T-helper 1 cell treated with Interleukin-12 subunit alpha and Interleukin-12 subunit beta and Interleukin-4 antibody, amounts not matched to agents 30 μg/mL and 1 μg/mL, for 36 hours (primary cell): Measurements from ENCODE around the gene UTS2R.

ENCODE experiments used
- H3K27ac Mint-ChIP-seq: one replicate; pipeline ENCODE4 v1.8.0; 2021; ENCODE audit warnings: mild to moderate bottlenecking, mixed read lengths
- H3K27me3 Mint-ChIP-seq: one replicate; pipeline ENCODE4 v1.8.0; 2021; ENCODE audit warnings: low read depth, mixed read lengths
- H3K36me3 Mint-ChIP-seq: one replicate; pipeline ENCODE4 v1.8.0; 2021; ENCODE audit warnings: low read depth, mixed read lengths
- H3K4me1 Mint-ChIP-seq: one replicate; pipeline ENCODE4 v1.8.0; 2021; ENCODE audit warnings: low read depth, mixed read lengths
- H3K4me3 Mint-ChIP-seq: one replicate; pipeline ENCODE4 v1.8.0; 2021; ENCODE audit warnings: mild to moderate bottlenecking, moderate library complexity, mixed read lengths
- H3K9me3 Mint-ChIP-seq: one replicate; pipeline ENCODE4 v1.8.0; 2021; ENCODE audit warnings: mixed read lengths

Gene UTS2R

DNA sequence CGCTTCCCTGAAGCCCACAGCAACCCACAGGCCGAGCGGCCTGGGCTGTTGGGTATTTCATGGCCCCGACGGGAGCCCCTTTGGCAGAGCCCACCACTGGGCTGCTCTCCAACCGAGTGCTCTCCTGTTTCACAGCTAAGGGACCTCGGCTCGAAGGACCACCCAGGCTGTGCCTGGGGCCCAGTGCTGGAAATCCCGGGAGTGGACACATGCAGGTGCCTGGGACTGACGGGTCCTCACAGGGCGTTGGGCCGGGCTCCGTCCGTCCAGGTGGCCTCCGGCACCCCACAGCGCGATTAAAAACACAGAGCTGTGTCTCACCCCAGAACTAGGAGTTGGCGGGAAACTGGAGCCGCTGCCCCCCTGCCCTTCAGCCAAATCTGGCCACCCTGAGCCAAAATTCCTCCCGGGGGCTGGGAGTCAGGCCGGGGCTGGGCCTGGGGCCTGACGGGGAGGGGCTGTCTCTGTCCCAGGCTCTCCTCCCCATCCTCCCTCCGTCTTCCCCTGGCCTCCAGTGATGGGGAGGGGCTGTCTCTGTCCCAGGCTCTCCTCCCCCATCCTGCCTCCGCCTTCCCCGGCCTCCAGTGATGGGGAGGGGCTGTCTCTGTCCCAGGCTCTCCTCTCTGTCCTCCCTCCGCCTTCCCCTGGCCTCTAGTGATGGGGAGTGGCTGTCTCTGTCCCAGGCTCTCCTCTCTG lies 14.1 kb downstream of the UTS2R start:
- no peak overlapping the region for H3K4me3 Mint-ChIP-seq
- no peaks in the 10 kb centered on the region for H3K9me3 Mint-ChIP-seq
- H3K27ac Mint-ChIP-seq: no peak overlapping the region
- peaks cover 18% of the 10 kb centered on the region for H3K27me3 Mint-ChIP-seq
- H3K4me1 Mint-ChIP-seq: no peaks in the 10 kb centered on the region
- H3K36me3 Mint-ChIP-seq: no peaks in the 10 kb centered on the region

DNA sequence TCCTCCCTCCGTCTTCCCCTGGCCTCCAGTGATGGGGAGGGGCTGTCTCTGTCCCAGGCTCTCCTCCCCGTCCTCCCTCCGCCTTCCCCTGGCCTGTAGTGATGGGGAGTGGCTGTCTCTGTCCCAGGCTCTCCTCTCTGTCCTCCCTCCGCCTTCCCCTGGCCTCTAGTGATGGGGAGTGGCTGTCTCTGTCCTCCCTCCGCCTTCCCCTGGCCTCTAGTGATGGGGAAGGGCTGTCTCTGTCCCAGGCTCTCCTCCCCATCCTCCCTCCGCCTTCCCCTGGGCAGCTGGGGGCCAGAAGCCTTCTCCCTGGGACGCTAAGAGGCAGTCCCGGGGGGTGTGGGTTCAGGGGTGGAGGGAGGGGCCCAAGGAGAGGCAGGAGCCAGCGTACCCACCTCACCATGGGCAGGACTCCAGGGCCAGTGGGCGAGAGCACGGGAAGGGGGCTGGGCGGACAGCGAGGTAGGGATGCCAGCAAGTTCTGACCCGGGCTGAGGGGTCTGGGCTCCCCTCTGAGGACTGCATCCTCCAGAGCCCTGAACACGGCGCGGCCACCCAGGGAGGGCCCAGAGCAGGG lies 14.8 kb downstream of the UTS2R start:
- Mint-ChIP-seq H3K4me3 (no peak overlapping the region), H3K27me3 (peaks cover 12% of the 10 kb centered on the region), H3K27ac (no peak overlapping the region), H3K4me1 (no peaks in the 10 kb centered on the region), H3K9me3 (no peaks in the 10 kb centered on the region), H3K36me3 (no peaks in the 10 kb centered on the region)

DNA sequence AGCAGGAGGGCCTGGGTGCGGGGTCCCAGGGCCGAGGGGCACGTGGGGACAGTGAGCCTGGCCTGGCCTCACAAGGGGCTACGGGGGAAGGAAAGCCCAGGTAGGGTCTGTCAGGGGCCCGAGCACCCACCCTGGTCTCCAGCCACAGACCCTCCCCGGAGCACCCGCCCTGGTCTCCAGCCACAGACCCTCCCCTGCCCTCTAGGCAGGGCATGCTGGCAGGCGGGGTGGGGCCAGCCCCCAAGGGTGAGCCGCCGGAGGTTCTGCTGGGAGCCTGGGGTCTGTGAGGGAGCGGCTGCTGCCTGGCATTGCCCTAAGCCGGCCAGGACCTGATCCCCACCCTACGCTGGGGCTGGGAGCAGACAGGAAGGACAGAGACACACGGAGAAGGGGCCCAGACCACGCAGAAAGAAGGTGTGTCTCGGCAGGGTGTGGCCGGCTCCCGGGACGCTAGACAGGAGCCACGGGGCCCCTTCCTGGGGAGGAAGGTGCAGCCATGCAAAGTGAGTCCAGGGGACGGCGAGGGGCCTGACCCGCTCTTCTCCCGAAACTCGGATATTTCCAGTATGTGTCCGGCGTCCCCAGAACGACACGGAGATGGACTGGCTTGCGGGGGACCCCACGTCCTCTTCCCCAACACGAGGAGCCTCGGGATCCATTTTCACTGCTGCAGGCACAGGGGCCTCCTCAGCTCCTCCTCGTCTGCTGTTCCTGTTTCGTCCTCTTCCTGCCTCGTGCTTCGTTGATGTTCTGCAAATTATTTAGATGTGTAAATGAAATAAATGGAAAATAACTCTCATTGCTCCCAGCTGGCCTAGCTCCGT lies 15.5 kb downstream of the UTS2R start:
- H3K9me3 Mint-ChIP-seq: no peaks in the 10 kb centered on the region
- H3K36me3 Mint-ChIP-seq: no peaks in the 10 kb centered on the region
- no peak overlapping the region for H3K4me3 Mint-ChIP-seq
- H3K4me1 Mint-ChIP-seq: no peaks in the 10 kb centered on the region
- peaks cover 7% of the 10 kb centered on the region for H3K27me3 Mint-ChIP-seq
- no peak overlapping the region for H3K27ac Mint-ChIP-seq

DNA sequence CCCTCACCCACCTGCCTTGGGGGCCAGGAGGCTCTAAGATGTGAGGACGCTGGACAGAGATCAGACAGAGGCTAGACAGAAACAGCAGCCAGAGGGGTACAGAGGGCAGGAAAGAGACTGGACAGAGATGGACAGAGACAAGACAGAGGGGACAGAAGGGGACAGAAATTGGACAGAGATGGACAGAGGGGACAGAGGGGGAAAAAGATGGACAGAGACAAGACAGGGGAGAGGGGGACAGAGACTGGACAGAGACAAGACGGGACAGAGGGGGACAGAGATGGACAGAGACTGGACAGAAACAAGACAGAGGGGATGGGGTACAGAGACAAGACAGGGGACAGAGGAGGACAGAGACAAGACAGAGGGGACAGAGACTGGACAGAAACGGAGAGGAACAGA lies 16.1 kb downstream of the UTS2R start:
- Mint-ChIP-seq H3K4me3 (no peak overlapping the region), H3K27me3 (peaks cover 7% of the 10 kb centered on the region), H3K36me3 (no peaks in the 10 kb centered on the region), H3K9me3 (no peaks in the 10 kb centered on the region), H3K27ac (no peak overlapping the region), H3K4me1 (no peaks in the 10 kb centered on the region)

GRCh38 chr17:82388223-82388921 lies 16.8 kb downstream of the UTS2R start:
- Mint-ChIP-seq H3K36me3 (no peaks in the 10 kb centered on the region), H3K4me3 (no peak overlapping the region), H3K27me3 (peaks cover 7% of the 10 kb centered on the region), H3K27ac (no peak overlapping the region), H3K9me3 (no peaks in the 10 kb centered on the region), H3K4me1 (no peaks in the 10 kb centered on the region)

DNA sequence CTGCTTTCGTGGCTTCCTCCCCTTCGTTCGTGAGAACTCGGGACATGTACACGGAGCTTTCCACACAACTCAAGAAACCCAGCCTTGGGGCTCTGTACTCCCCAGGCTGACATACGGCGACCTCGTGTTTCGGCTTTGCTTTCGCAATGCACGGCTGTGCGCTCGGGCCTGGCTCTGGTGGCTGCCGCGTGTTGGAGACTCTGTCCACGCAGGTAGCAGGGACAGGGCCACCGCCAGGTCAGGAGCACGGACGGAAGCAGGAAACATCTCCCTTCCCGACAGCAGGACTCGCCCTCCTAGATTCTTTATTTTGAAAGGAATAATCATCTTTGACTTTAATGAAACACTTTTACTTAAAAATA lies 17.3 kb downstream of the UTS2R start:
- H3K4me3 Mint-ChIP-seq: no peak overlapping the region
- peaks cover 7% of the 10 kb centered on the region for H3K27me3 Mint-ChIP-seq
- H3K36me3 Mint-ChIP-seq: no peaks in the 10 kb centered on the region
- no peak overlapping the region for H3K27ac Mint-ChIP-seq
- no peaks in the 10 kb centered on the region for H3K4me1 Mint-ChIP-seq
- H3K9me3 Mint-ChIP-seq: no peaks in the 10 kb centered on the region

- no peak overlapping the region for H3K4me3 Mint-ChIP-seq
- peaks cover 4% of the 10 kb centered on the region for H3K36me3 Mint-ChIP-seq
- H3K4me1 Mint-ChIP-seq: no peaks in the 10 kb centered on the region
- no peaks in the 10 kb centered on the region for H3K9me3 Mint-ChIP-seq
- H3K27me3 Mint-ChIP-seq: peaks cover 7% of the 10 kb centered on the region
- H3K27ac Mint-ChIP-seq: no peak overlapping the region
Observed at GRCh38 chr17:82389379-82389778, 17.8 kb downstream of the UTS2R start.

GRCh38 chr17:82390015-82390859 lies 18.7 kb downstream of the UTS2R start:
- H3K4me1 Mint-ChIP-seq: no peaks in the 10 kb centered on the region
- no peaks in the 10 kb centered on the region for H3K9me3 Mint-ChIP-seq
- peaks cover 7% of the 10 kb centered on the region for H3K27me3 Mint-ChIP-seq
- H3K27ac Mint-ChIP-seq: no peak overlapping the region
- H3K36me3 Mint-ChIP-seq: peaks cover 4% of the 10 kb centered on the region
- no peak overlapping the region for H3K4me3 Mint-ChIP-seq

GRCh38 chr17:82390860-82391435 lies 19.4 kb downstream of the UTS2R start:
- Mint-ChIP-seq H3K4me3 (no peak overlapping the region), H3K4me1 (no peaks in the 10 kb centered on the region), H3K9me3 (no peaks in the 10 kb centered on the region), H3K36me3 (peaks cover 4% of the 10 kb centered on the region), H3K27ac (no peak overlapping the region), H3K27me3 (peaks cover 7% of the 10 kb centered on the region)

DNA sequence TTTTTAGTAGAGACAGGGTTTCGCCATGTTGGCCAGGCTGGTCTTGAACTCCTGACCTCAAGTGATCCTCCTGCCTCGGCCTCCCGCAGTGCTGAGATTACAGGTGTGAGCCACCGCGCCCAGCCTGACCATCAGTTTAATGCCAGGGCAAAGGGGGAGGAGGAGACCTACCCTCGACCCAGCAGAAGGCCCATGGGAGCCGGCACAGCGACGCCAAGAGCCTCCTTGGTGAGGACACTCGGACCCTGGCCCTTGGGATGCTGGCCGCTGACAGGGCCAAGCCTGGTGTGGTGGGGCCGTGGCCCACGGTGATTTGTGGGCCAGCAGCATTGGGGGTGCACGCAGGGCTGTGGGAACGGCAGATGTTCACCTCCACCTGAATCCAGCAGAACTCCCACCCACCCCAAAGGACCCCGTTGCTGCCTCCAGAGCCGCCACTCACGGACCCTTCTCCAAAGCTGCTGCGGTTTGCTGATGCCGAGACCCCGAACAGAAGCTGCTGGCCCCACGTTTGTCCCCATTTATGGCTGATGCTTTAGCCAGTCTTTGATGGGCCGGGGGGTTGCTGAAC lies 20.0 kb downstream of the UTS2R start:
- no peak overlapping the region for H3K27ac Mint-ChIP-seq
- H3K4me3 Mint-ChIP-seq: no peak overlapping the region
- peaks cover 5% of the 10 kb centered on the region for H3K36me3 Mint-ChIP-seq
- peaks cover 7% of the 10 kb centered on the region for H3K27me3 Mint-ChIP-seq
- H3K9me3 Mint-ChIP-seq: no peaks in the 10 kb centered on the region
- H3K4me1 Mint-ChIP-seq: no peaks in the 10 kb centered on the region

- no peak overlapping the region for H3K27ac Mint-ChIP-seq
- H3K36me3 Mint-ChIP-seq: peaks cover 5% of the 10 kb centered on the region
Observed at GRCh38 chr17:82392209-82392920, 20.8 kb downstream of the UTS2R start.

DNA sequence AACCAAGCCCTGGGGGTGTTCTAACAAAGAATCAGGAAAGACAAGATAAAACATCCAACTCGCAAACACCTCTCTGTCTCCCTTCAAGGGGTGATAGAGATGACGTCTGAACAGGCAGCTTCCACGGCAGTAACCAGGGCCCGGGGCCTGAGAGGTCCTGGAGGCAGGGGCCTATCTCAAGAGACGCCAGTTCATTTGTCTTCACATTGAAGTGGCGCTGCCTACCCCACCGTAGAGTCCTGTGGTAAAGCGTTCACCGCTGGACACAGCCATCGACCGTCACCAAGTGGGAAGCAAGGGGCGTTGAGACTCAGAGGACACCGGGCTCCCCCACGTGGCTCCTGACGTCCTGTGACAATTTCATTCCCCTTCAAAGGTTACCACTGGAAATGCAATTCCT lies 21.4 kb downstream of the UTS2R start:
- no peak overlapping the region for H3K27ac Mint-ChIP-seq
- H3K4me3 Mint-ChIP-seq: no peak overlapping the region
- H3K9me3 Mint-ChIP-seq: no peaks in the 10 kb centered on the region
- H3K36me3 Mint-ChIP-seq: peaks cover 5% of the 10 kb centered on the region
- H3K27me3 Mint-ChIP-seq: peaks cover under 1% of the 10 kb centered on the region
- no peaks in the 10 kb centered on the region for H3K4me1 Mint-ChIP-seq

More at GRCh38 chr17:82392209-82392920, 20.8 kb downstream of the UTS2R start:
- Mint-ChIP-seq H3K4me3 (no peak overlapping the region), H3K27me3 (peaks cover 6% of the 10 kb centered on the region), H3K9me3 (no peaks in the 10 kb centered on the region), H3K4me1 (no peaks in the 10 kb centered on the region)

GRCh38 chr17:82394278-82394677 lies 22.7 kb downstream of the UTS2R start:
- no peaks in the 10 kb centered on the region for H3K27me3 Mint-ChIP-seq
- no peak overlapping the region for H3K4me3 Mint-ChIP-seq
- H3K36me3 Mint-ChIP-seq: peaks cover 5% of the 10 kb centered on the region
- no peaks in the 10 kb centered on the region for H3K9me3 Mint-ChIP-seq
- no peak overlapping the region for H3K27ac Mint-ChIP-seq
- no peaks in the 10 kb centered on the region for H3K4me1 Mint-ChIP-seq
